MCF 10A (cell line): Measurements from ENCODE around the gene MYZAP. TPM values are rescaled to one million over a fixed set of nuclear protein-coding genes. Genes with fewer than 3 reads are reported as not detected.

Experiments used
- BruUV-seq: library from RNA; stranded (reverse); fragments of 400-500 nt; replicated peaks from 2 replicates; lab custom pipeline; 2021; lab: Mats Ljungman, UMichigan
- CTCF ChIA-PET: fragments of 300-600 bp; sonication (Branson Sonifier 250); formaldehyde crosslinking; extraction: SDS; loops from one replicate; lab custom pipeline; 2021; ENCODE audit warnings: antibody characterized with exemption, inconsistent platforms; lab: Yijun Ruan, JAX
- POLR2A ChIA-PET: fragments of 300-600, 350-650 bp; sonication (Branson Sonifier 250); formaldehyde crosslinking; extraction: SDS; loops from one replicate; lab custom pipeline; 2020; ENCODE audit warnings: antibody characterized with exemption, inconsistent platforms; lab: Yijun Ruan, JAX
- DNase-seq: peaks from one replicate; pipeline ENCODE4 v3.0.0-alpha.2; 2018; ENCODE audit not compliant: unreplicated experiment
- H3K27ac Mint-ChIP-seq: one replicate; pipeline ENCODE4 v1.8.0; 2022; ENCODE audit warnings: mild to moderate bottlenecking, low read depth, mixed read lengths; ENCODE audit not compliant: unreplicated experiment
- H3K27me3 Mint-ChIP-seq: one replicate; pipeline ENCODE4 v1.8.0; 2022; ENCODE audit warnings: mixed read lengths; ENCODE audit not compliant: insufficient read depth, unreplicated experiment
- H3K36me3 Mint-ChIP-seq: one replicate; pipeline ENCODE4 v1.8.0; 2022; ENCODE audit warnings: mild to moderate bottlenecking, moderate library complexity, mixed read lengths; ENCODE audit not compliant: insufficient read depth, unreplicated experiment
- H3K4me1 Mint-ChIP-seq: one replicate; pipeline ENCODE4 v1.8.0; 2022; ENCODE audit warnings: mixed read lengths; ENCODE audit not compliant: insufficient read depth, unreplicated experiment
- H3K4me3 Mint-ChIP-seq: one replicate; pipeline ENCODE4 v1.8.0; 2022; ENCODE audit warnings: mild to moderate bottlenecking, moderate library complexity, mixed read lengths; ENCODE audit not compliant: unreplicated experiment
- H3K9me3 Mint-ChIP-seq: one replicate; pipeline ENCODE4 v1.8.0; 2022; ENCODE audit warnings: mixed read lengths; ENCODE audit not compliant: unreplicated experiment
- CTCF ChIP-seq: fragments of 200-600 bp; IDR thresholded peaks from one replicate; pipeline ENCODE4 v1.8.0; 2022; ENCODE audit warnings: antibody characterized with exemption, mild to moderate bottlenecking; ENCODE audit not compliant: unreplicated experiment
- intact Hi-C: fragments of 100-400 bp; cut with micrococcal nuclease; formaldehyde crosslinking; loops from 2 replicates; pipeline ENCODE4 v1.14.1; 2022
- total RNA-seq: library from RNA; stranded (reverse); gene quantifications from 2 replicates; pipeline ENCODE4 v1.2.3, GENCODE V29; 2022

The MYZAP gene
- total RNA-seq, 1 experiment from 2014 or later, result 1.3 TPM

- Mint-ChIP-seq H3K9me3 (no peaks in the 10 kb centered on the region), H3K36me3 (no peaks in the 10 kb centered on the region), H3K27ac (no peak overlapping the region), H3K27me3 (no peaks in the 10 kb centered on the region), H3K4me1 (peaks cover 13% of the 10 kb centered on the region), H3K4me3 (no peak overlapping the region)
- no TSS peak for BruUV-seq
- DNase-seq, result no peak
- intact Hi-C loops, result no loop called here
- no peak for TF ChIP-seq CTCF
- POLR2A ChIA-PET, result interaction anchor here (1.7 to 3.0 kb wide), 2 partner anchors 11 to 14 kb away, joined by 4 to 14 read pairs; no protein-coding TSS in a partner anchor
- CTCF ChIA-PET, result interaction anchor here (0.9 to 1.4 kb wide), 2 partner anchors 36 to 38 kb away, joined by 5 read pairs; no protein-coding TSS in a partner anchor
These were observed 4.7 kb downstream of the MYZAP start for GRCh38 chr15:57596301-57596855.

GRCh38 chr15:57596978-57597377 is 5.3 kb downstream of the MYZAP start:
- CTCF ChIA-PET, result interaction anchor here (0.8 to 1.5 kb wide), 5 partner anchors 8 to 470 kb away, joined by 3 to 5 read pairs (median 5); no protein-coding TSS in a partner anchor
- peak; percentile 84 for DNase-seq

GRCh38 chr15:57597431-57597830 is 5.7 kb downstream of the MYZAP start:
- Mint-ChIP-seq H3K4me1 (peaks cover 13% of the 10 kb centered on the region), H3K36me3 (no peaks in the 10 kb centered on the region), H3K27me3 (no peaks in the 10 kb centered on the region), H3K4me3 (no peak overlapping the region), H3K9me3 (no peaks in the 10 kb centered on the region), H3K27ac (no peak overlapping the region)
- ChIA-PET POLR2A (interaction anchor here (0.6 to 3.0 kb wide), 3 partner anchors 10 to 25 kb away, joined by 4 to 14 read pairs (median 5); no protein-coding TSS in a partner anchor), CTCF (interaction anchor here (0.5 to 1.5 kb wide), 6 partner anchors 8 to 1018 kb away, joined by 3 to 5 read pairs (median 4); no protein-coding TSS in a partner anchor)
- intact Hi-C loops, result no loop called here
- no peak for DNase-seq
- no TSS peak for BruUV-seq
- no peak for TF ChIP-seq CTCF

More at GRCh38 chr15:57596978-57597377, 5.3 kb downstream of the MYZAP start:
- Mint-ChIP-seq H3K4me1 (peaks cover 13% of the 10 kb centered on the region), H3K36me3 (no peaks in the 10 kb centered on the region), H3K4me3 (no peak overlapping the region), H3K27me3 (no peaks in the 10 kb centered on the region), H3K27ac (no peak overlapping the region), H3K9me3 (no peaks in the 10 kb centered on the region)
- TF ChIP-seq CTCF, result no peak
- no TSS peak for BruUV-seq
- intact Hi-C loops, result no loop called here
- POLR2A ChIA-PET, result interaction anchor here (0.6 to 3.0 kb wide), 3 partner anchors 10 to 25 kb away, joined by 4 to 14 read pairs (median 5); no protein-coding TSS in a partner anchor

- Mint-ChIP-seq H3K9me3 (no peaks in the 10 kb centered on the region), H3K4me3 (no peak overlapping the region), H3K27me3 (no peaks in the 10 kb centered on the region), H3K27ac (no peak overlapping the region), H3K4me1 (peaks cover 13% of the 10 kb centered on the region), H3K36me3 (no peaks in the 10 kb centered on the region)
- ChIA-PET CTCF (interaction anchor here (0.7 to 5.5 kb wide), 5 partner anchors 7 to 42 kb away, joined by 3 to 33 read pairs (median 4); no protein-coding TSS in a partner anchor), POLR2A (interaction anchor here (3.0 kb wide), 1 partner anchor 13 kb away, joined by 14 read pairs; no protein-coding TSS in a partner anchor)
- DNase-seq, result no peak
- intact Hi-C loops, result no loop called here
- BruUV-seq, result no TSS peak
- no peak for TF ChIP-seq CTCF
These were observed 6.6 kb downstream of the MYZAP start for GRCh38 chr15:57598346-57598745.
